ENCODE measurements around the gene TFF1.

TFF1 gene

GRCh38 chr21:42403611-42404231, 37.4 kb upstream of the TFF1 start, which contains the start of gene UBASH3A:
TSS of gene UBASH3A (plus strand) at chr21:42403902. CDS start at chr21:42403946, 44 bp downstream.
- no peak for TF ChIP-seq CTCF (IDR thresholded peaks at IDR 0.05; ENCODE audit: low read depth, low read length)
- no peak for DNase-seq
- Histone ChIP-seq H3K4me3 (ENCODE audit: low read depth, low read length) (no peak within 1 kb of the TSS), H3K27me3 (no peaks in the 10 kb centered on the region; the same call in 1 of the 2 replicates), H3K4me1 (no peaks in the 10 kb centered on the region), H3K9me3 (no peaks in the 10 kb centered on the region), H3K36me3 (no peaks in the 10 kb centered on the region)

- Histone ChIP-seq H3K9me3 (no peaks in the 10 kb centered on the region), H3K4me3 (ENCODE audit: low read depth, low read length) (no peak overlapping the region), H3K4me1 (no peaks in the 10 kb centered on the region), H3K36me3 (no peaks in the 10 kb centered on the region), H3K27me3 (no peaks in the 10 kb centered on the region)
- no peak for TF ChIP-seq CTCF (IDR thresholded peaks at IDR 0.05; ENCODE audit: low read depth, low read length)
- no peak for DNase-seq
Observed at GRCh38 chr21:42401820-42402251, 35.5 kb upstream of the TFF1 start.

GRCh38 chr21:42401154-42401553, 34.8 kb upstream of the TFF1 start:
- Histone ChIP-seq H3K27me3 (no peaks in the 10 kb centered on the region), H3K36me3 (no peaks in the 10 kb centered on the region), H3K4me3 (ENCODE audit: low read depth, low read length) (no peak overlapping the region), H3K4me1 (no peaks in the 10 kb centered on the region), H3K9me3 (no peaks in the 10 kb centered on the region)
- TF ChIP-seq CTCF (IDR thresholded peaks at IDR 0.05; ENCODE audit: low read depth, low read length), result no peak
- no peak for DNase-seq

GRCh38 chr21:42400525-42400924, 34.2 kb upstream of the TFF1 start:
- TF ChIP-seq CTCF (IDR thresholded peaks at IDR 0.05; ENCODE audit: low read depth, low read length), result no peak
- Histone ChIP-seq H3K27me3 (no peaks in the 10 kb centered on the region), H3K4me1 (no peaks in the 10 kb centered on the region), H3K9me3 (no peaks in the 10 kb centered on the region), H3K36me3 (no peaks in the 10 kb centered on the region), H3K4me3 (ENCODE audit: low read depth, low read length) (no peak overlapping the region)
- DNase-seq, result no peak

GRCh38 chr21:42398436-42399028, 32.2 kb upstream of the TFF1 start:
- DNase-seq, result no peak
- no peak for TF ChIP-seq CTCF (IDR thresholded peaks at IDR 0.05; ENCODE audit: low read depth, low read length)
- Histone ChIP-seq H3K36me3 (no peaks in the 10 kb centered on the region), H3K27me3 (no peaks in the 10 kb centered on the region), H3K4me1 (no peaks in the 10 kb centered on the region), H3K4me3 (ENCODE audit: low read depth, low read length) (no peak overlapping the region), H3K9me3 (no peaks in the 10 kb centered on the region)

GRCh38 chr21:42397746-42398394, 31.5 kb upstream of the TFF1 start:
- no peak for DNase-seq
- Histone ChIP-seq H3K4me1 (no peaks in the 10 kb centered on the region), H3K9me3 (no peaks in the 10 kb centered on the region), H3K36me3 (no peaks in the 10 kb centered on the region), H3K27me3 (no peaks in the 10 kb centered on the region), H3K4me3 (ENCODE audit: low read depth, low read length) (no peak overlapping the region)
- no peak for TF ChIP-seq CTCF (IDR thresholded peaks at IDR 0.05; ENCODE audit: low read depth, low read length)
